BLaER1 (cell line): Measurements from ENCODE around the gene COBL.
"Not testable (repeated sequence)": the region's sequence is repeated elsewhere in the genome, so short reads cannot be mapped to it uniquely, and the experiment has no call there.

Source experiments
- H3K27ac ChIP-seq: shearing (Covaris generic); formaldehyde crosslinking; 2 replicates; pipeline ENCODE4 v1.8.1; 2022
- H3K27me3 ChIP-seq: shearing (Covaris generic); formaldehyde crosslinking; 2 replicates; pipeline ENCODE4 v1.8.1; 2022
- H3K36me3 ChIP-seq: shearing (Covaris generic); formaldehyde crosslinking; 2 replicates; pipeline ENCODE4 v1.8.1; 2022
- H3K4me1 ChIP-seq: shearing (Covaris generic); formaldehyde crosslinking; 2 replicates; pipeline ENCODE4 v1.8.1; 2022
- H3K4me2 ChIP-seq: shearing (Covaris generic); formaldehyde crosslinking; 2 replicates; pipeline ENCODE4 v1.8.1; 2022
- H3K4me3 ChIP-seq: shearing (Covaris generic); formaldehyde crosslinking; 2 replicates; pipeline ENCODE4 v1.8.1; 2022
- H3K9ac ChIP-seq: shearing (Covaris generic); formaldehyde crosslinking; 2 replicates; pipeline ENCODE4 v1.8.1; 2022
- H3K9me3 ChIP-seq: shearing (Covaris generic); formaldehyde crosslinking; 2 replicates; pipeline ENCODE4 v1.8.1; 2022
- H4K20me1 ChIP-seq: shearing (Covaris generic); formaldehyde crosslinking; 2 replicates; pipeline ENCODE4 v1.8.1; 2022
- Cebpa-rat ChIP-seq: shearing (Covaris generic); IDR thresholded peaks from 2 replicates; pipeline ENCODE4 v1.8.1; 2022

Gene COBL

DNA sequence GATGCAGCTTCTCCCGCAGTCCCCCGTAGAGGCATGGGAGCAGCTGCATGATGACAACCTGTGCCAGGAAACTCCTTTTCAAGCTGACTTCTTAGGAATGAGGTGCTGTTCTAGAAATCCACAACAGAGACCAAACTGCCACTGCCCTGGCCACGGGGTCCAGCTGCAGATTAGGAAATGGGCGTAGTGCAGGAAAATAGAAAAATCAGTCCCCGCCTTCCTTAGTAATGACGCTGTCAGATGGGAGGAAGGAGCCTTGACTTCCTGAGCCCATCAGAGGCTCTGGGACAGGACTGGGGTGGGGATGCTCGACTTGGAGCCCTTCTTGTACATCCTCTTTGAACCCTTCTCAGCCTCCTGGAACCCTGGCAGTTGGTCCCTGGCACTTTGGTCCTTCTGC lies 306.1 kb downstream of the COBL start:
- no peaks in the 10 kb centered on the region for H3K4me1 ChIP-seq
- H3K9ac ChIP-seq = no peak overlapping the region
- TF ChIP-seq Cebpa-rat = no peak
- H3K9me3 ChIP-seq = no peaks in the 10 kb centered on the region
- H3K4me2 ChIP-seq = no peak overlapping the region
- no peaks in the 10 kb centered on the region for H3K36me3 ChIP-seq
- no peak overlapping the region for H3K4me3 ChIP-seq
- no peaks in the 10 kb centered on the region for H4K20me1 ChIP-seq
- H3K27ac ChIP-seq = no peak overlapping the region
- H3K27me3 ChIP-seq = no peaks in the 10 kb centered on the region

DNA sequence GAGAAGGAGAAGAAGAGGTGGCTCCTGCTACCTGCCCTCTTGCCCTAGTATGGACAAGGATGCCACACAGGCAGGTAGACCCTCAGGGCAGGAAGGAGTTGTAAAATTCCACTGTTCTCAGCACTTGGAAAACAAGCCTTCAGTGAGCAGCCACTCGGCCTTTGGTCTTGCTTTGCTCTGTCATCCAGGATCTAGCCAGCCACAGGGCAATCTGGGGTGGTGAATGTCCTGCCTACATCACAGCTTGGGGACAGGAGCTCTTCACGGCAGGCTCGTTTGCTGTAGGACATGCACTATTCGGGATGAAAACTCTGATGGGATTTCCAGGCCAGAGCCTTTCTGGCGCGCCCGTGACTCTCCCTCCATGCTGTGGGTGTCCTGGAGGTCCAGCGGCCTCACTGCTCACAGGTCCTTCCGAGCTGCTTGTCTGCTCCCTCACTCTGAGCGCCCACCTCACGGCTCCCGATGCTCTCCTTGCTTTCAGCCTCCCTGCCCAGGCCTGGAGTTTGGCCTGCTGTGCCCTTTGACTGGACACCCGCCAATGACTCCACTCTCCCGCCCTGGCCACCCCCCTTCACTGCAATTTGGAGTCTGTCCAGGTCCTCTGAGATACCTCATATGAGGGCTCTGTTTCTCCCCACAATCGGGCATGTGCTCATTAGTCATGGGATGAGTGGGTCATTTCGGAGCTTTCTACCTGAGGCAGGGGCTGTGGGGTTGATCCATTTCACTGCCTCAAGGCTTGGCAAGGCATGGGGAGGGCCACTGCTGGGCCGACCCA lies 306.7 kb downstream of the COBL start:
- TF ChIP-seq Cebpa-rat = no peak
- Histone ChIP-seq H3K9ac (no peak overlapping the region), H3K27ac (no peak overlapping the region), H3K4me1 (no peaks in the 10 kb centered on the region), H3K36me3 (no peaks in the 10 kb centered on the region), H4K20me1 (no peaks in the 10 kb centered on the region), H3K9me3 (no peaks in the 10 kb centered on the region), H3K27me3 (no peaks in the 10 kb centered on the region), H3K4me3 (no peak overlapping the region), H3K4me2 (no peak overlapping the region)

DNA sequence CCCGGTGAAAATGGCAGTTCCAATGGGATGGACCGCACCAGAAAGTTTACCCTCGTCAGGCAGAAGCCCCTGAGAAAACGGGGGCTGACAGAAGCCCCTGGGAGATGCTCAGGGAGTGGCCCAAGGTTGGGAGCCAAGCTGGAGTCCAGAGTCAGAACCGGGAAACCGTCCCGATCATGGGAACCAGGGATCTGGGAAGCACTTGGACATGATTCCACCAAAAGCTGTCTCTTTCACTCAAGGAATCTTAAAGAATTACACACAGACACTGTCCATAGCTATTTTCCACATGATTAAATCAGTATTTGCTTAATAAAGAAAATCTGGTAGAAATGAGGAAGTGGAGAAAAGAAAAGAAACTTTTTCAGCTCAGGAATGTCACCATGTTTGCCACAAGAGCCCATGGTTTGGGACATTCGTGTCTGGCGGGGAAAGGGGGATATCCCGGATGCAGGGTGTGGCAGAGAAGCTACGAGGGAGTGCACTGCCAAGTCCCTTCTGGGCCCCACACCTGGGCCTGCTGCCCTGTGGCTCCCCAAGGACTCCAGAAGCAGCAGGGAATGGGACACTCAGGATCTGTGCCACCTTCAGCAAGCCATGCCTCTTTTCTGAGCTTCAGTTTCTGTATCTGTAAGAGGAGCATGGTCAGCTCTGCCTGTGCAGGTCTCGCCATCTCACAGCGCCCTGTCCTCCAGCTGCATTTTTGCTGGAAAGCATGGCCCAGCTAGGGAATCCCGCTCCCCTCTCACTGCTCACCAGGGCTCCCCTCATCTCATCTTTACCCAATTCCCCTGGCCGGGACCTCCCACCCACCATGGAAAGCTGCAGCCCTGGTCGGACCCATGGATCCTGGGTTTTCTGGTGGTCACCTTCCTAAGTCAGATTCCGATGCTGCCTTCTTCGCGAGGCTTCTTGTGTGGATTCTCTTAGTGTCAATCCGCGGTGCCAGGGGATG lies 308.8 kb downstream of the COBL start:
- Histone ChIP-seq H3K4me1 (no peaks in the 10 kb centered on the region), H3K4me3 (no peak overlapping the region), H4K20me1 (no peaks in the 10 kb centered on the region), H3K27me3 (no peaks in the 10 kb centered on the region), H3K9ac (no peak overlapping the region), H3K36me3 (no peaks in the 10 kb centered on the region), H3K9me3 (no peaks in the 10 kb centered on the region), H3K4me2 (no peak overlapping the region), H3K27ac (no peak overlapping the region)
- TF ChIP-seq Cebpa-rat = no peak

DNA sequence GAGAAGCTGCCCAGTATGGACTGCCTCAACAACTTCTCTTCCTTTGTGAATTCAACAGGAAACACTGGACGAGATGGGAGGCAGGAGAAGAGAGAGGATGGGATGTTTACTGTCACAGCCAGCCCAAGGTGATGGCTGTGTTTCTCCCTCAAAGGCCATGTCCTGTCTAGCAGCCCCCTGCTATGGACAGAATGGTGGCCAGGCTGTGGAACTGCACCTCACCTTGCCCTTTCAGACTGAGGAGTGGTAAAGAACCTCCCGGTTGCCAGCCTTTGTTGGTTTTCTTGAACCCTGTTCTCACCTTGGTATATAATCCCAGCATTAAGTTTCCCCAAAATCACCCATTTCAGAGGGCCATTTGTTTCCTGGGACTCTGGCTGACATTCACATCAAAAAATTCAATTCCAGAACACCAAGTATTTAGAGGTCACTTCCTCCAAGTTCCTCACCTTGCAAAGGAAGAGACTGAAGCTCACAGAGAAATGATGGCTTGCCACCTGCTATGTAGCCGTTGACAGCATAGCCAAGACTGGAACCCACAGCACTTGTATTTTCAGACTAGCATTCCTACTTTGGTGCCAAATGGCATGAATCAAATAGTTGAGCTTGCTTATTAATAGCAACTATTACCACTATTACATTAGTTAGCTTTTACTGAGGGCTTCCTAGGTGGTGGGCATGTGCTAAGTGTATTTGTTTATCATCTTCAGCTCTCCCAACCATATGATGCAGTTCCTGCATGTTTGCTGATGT lies 309.9 kb downstream of the COBL start:
- Histone ChIP-seq H3K4me2 (no peak overlapping the region), H3K27me3 (no peaks in the 10 kb centered on the region), H3K9ac (no peak overlapping the region), H3K4me1 (no peaks in the 10 kb centered on the region), H4K20me1 (no peaks in the 10 kb centered on the region), H3K9me3 (no peaks in the 10 kb centered on the region), H3K36me3 (no peaks in the 10 kb centered on the region), H3K4me3 (no peak overlapping the region), H3K27ac (no peak overlapping the region)
- TF ChIP-seq Cebpa-rat = no peak

DNA sequence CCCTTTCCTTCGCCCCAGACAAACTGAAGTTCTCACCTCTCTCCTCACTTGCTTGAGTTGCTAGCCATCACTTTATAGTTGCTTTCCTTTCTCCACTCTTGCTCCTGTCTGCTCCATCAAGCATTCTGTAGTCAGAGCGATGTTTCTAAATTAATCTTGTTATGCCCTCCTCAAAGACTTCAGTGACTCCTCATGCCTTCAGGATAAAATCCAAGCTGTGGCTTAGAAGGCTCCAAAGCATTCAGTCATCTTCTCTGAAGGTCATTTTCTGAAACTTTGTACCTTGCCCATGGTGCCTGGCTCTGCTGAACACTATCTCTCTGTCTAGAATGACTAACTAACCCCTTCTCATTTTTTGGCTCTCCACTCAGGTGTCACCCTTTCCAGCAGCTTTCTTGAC lies 311.5 kb downstream of the COBL start:
- Histone ChIP-seq H3K27ac (no peak overlapping the region), H4K20me1 (no peaks in the 10 kb centered on the region), H3K4me3 (no peak overlapping the region), H3K27me3 (no peaks in the 10 kb centered on the region), H3K9me3 (0 out of 2 replicates have a peak, but pooled peaks cover 4% of the 10 kb centered on the region), H3K4me1 (no peaks in the 10 kb centered on the region), H3K4me2 (no peak overlapping the region), H3K36me3 (no peaks in the 10 kb centered on the region), H3K9ac (no peak overlapping the region)
- no peak for TF ChIP-seq Cebpa-rat

DNA sequence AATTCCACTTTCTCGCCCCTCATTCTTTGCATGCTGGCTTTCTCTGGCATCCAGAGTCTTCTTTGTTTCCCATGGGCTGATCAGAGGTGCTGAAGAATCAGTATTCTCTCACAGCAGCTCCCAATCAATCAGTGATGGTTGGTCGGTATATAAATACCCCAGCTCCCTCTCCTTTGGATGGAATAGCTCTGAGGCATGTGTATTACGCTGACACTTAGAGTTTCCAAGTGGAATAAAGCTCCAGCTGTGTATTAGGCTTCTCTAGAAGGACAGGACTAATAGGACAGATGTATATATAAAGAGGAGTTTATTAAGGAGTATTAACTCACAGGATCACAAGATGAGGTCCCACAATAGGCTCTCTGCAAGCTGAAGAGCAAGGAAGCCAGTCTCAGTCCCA lies 315.7 kb downstream of the COBL start:
- Histone ChIP-seq H3K9me3 (peaks cover 10% of the 10 kb centered on the region; the same call in 1 of the 2 replicates), H3K4me1 (no peaks in the 10 kb centered on the region), H3K4me3 (no peak overlapping the region), H3K27me3 (no peaks in the 10 kb centered on the region), H3K27ac (no peak overlapping the region), H3K36me3 (no peaks in the 10 kb centered on the region), H3K4me2 (no peak overlapping the region), H4K20me1 (no peaks in the 10 kb centered on the region), H3K9ac (no peak overlapping the region)
- no peak for TF ChIP-seq Cebpa-rat

DNA sequence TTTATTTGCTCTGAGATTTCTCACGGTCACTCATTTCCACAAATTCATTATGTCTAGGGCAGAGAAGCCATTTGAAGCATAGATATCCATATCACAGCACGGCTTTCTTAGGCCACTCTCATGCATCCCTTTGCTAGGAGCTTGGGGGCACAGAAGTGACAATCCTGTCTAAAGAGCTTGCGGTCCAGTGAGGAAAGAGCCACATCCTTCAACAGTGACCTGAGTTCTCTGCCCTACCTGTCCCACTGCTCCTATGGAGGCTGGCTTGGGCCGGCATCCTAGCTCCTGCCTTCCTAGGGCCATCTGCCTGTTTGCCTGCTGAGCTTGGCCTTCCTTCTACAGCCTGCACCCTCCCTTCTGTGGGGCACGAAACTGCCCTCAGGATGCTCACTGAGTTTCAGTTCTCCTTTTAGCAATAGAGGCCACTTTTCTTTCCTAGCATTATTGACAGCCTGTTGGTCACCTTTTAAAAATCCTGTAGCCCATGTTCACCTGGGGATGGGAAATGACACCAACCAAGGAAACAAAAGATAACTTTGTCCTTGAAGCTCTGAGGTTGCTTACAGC lies 321.8 kb downstream of the COBL start:
- H4K20me1 ChIP-seq = no peaks in the 10 kb centered on the region
- no peak overlapping the region for H3K27ac ChIP-seq
- H3K4me2 ChIP-seq = no peak overlapping the region
- H3K4me3 ChIP-seq = no peak overlapping the region
- H3K27me3 ChIP-seq = no peaks in the 10 kb centered on the region
- no peak overlapping the region for H3K9ac ChIP-seq
- peaks cover 6% of the 10 kb centered on the region; the same call in 1 of the 2 replicates for H3K9me3 ChIP-seq
- no peaks in the 10 kb centered on the region for H3K36me3 ChIP-seq
- no peak for TF ChIP-seq Cebpa-rat
- H3K4me1 ChIP-seq = no peaks in the 10 kb centered on the region

DNA sequence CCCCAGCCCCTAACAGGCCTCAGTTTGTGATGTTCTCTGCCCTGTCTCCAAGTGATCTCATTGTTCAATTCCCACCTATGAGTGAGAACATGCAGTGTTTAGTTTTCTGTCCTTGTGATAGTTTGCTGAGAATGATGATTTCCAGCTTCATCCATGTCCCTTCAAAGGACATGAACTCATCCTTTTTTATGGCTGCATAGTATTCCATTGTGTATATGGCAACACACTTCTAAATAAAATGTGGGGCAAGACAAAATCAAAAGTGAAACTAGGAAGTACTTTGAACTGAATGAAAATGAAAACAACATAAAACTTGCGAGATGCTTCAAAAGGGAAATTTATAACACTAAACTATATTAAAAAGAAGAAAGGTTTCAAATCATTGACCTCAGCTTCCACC lies 326.4 kb downstream of the COBL start:
- not testable (repeated sequence) for H4K20me1 ChIP-seq, H3K9me3 ChIP-seq, H3K4me2 ChIP-seq, H3K36me3 ChIP-seq, H3K4me3 ChIP-seq, H3K27ac ChIP-seq, H3K27me3 ChIP-seq, H3K9ac ChIP-seq, H3K4me1 ChIP-seq

DNA sequence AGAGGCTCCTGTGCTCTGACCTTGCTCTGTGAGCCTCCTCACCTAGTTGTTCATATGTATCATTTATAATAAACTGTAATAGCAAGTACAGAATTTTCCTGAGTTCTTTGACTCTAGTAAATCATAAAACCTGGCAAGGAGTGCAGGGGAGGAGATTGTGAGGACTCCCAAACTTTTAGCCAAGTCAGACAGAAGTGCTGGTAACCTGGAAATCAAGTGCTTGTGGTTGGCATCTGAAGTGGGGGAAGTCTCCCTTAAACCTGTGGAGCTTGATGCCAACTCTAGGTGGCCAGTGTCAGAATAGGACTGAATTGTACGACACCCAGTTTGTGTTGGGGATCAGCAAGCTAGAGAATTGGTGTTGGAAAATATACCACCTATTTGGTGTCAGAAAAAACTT lies 327.6 kb downstream of the COBL start:
- Histone ChIP-seq H3K4me1 (no peaks in the 10 kb centered on the region), H3K9me3 (no peaks in the 10 kb centered on the region), H3K9ac (no peak overlapping the region), H3K4me3 (no peak overlapping the region), H3K36me3 (no peaks in the 10 kb centered on the region), H3K27ac (no peak overlapping the region), H3K4me2 (no peak overlapping the region), H3K27me3 (no peaks in the 10 kb centered on the region), H4K20me1 (no peaks in the 10 kb centered on the region)
- TF ChIP-seq Cebpa-rat = no peak
